Measurements from ENCODE around the gene SGSM1.

- TF ChIP-seq CTCF (IDR thresholded peaks at IDR 0.05 in 2 of 3, conservative IDR thresholded peaks at IDR 0.05 in 1 of 3; ENCODE audit: borderline replicate concordance in 1 of 3, insufficient read depth in 1 of 3, low read depth in 2 of 3, low read length in 2 of 3) (no peak), EZH2 (IDR thresholded peaks at IDR 0.05) (no peak), ZFX (IDR thresholded peaks at IDR 0.05) (no peak), TCF7L2 (IDR thresholded peaks at IDR 0.05; ENCODE audit: borderline replicate concordance, extremely low read depth, insufficient read depth, insufficient read length) (no peak), SP1 (IDR thresholded peaks at IDR 0.05; ENCODE audit: low read depth) (no peak), POLR2A (IDR thresholded peaks at IDR 0.05; ENCODE audit: borderline replicate concordance, extremely low read depth, insufficient read depth, insufficient read length) (no peak), MAX (IDR thresholded peaks at IDR 0.05) (no peak), JUND (IDR thresholded peaks at IDR 0.05) (no peak), EZH2phosphoT487 (IDR thresholded peaks at IDR 0.05; ENCODE audit: borderline replicate concordance) (no peak), POLR2AphosphoS5 (IDR thresholded peaks at IDR 0.05; ENCODE audit: low read depth, low read length) (no peak), YY1 (IDR thresholded peaks at IDR 0.05; ENCODE audit: extremely low read depth, insufficient replicate concordance, low read depth, low read length) (no peak), RAD21 (IDR thresholded peaks at IDR 0.05; ENCODE audit: low read depth) (no peak)
These were observed 21.3 kb downstream of the SGSM1 start for GRCh38 chr22:24827296-24827695.
